Stimulated activated naive CD4-positive, alpha-beta T cell treated with Interleukin-2 at 50 U/mL for 16 hours (primary cell): ENCODE measurements around the gene SLC10A1.
A peak's percentile ranks its signal among the peaks of the same experiment; 100 is the strongest.
"Not testable (repeated sequence)": the region's sequence is repeated elsewhere in the genome, so short reads cannot be mapped to it uniquely, and the experiment has no call there.

Source experiments
- DNase-seq: peaks from one replicate; lab custom pipeline; 2025; lab: John Stamatoyannopoulos, UW

SLC10A1 gene

GRCh38 chr14:69796797-69797500 is at the start of gene SLC10A1:
SLC10A1 (minus strand) TSS chr14:69797241; CDS start chr14:69797155, 86 bp downstream.
- no peak for DNase-seq

GRCh38 chr14:69845787-69846186 is 48.7 kb upstream of the SLC10A1 start:
- DNase-seq, result no peak

- no peak for DNase-seq
Observed at GRCh38 chr14:69845050-69845581, 48.1 kb upstream of the SLC10A1 start.

GRCh38 chr14:69844171-69844570 is 47.1 kb upstream of the SLC10A1 start:
- no peak for DNase-seq

GRCh38 chr14:69842686-69843420 is 45.8 kb upstream of the SLC10A1 start:
- no peak for DNase-seq

- no peak for DNase-seq
Observed at GRCh38 chr14:69841656-69842055, 44.6 kb upstream of the SLC10A1 start.

- no peak for DNase-seq
Observed at GRCh38 chr14:69839661-69840060, 42.6 kb upstream of the SLC10A1 start.

GRCh38 chr14:69838881-69839416 is 41.9 kb upstream of the SLC10A1 start:
- no peak for DNase-seq

GRCh38 chr14:69828879-69829278 is 31.8 kb upstream of the SLC10A1 start:
- DNase-seq, result no peak

- no peak for DNase-seq
Observed at GRCh38 chr14:69828354-69828753, 31.3 kb upstream of the SLC10A1 start.

- DNase-seq, result no peak
Observed at GRCh38 chr14:69827560-69827959, 30.5 kb upstream of the SLC10A1 start.

- no peak for DNase-seq
Observed at GRCh38 chr14:69822456-69822855, 25.4 kb upstream of the SLC10A1 start.

GRCh38 chr14:69820991-69821390 is 23.9 kb upstream of the SLC10A1 start:
- no peak for DNase-seq

- DNase-seq, result no peak
Observed at GRCh38 chr14:69819607-69820006, 22.6 kb upstream of the SLC10A1 start.

- peak; percentile 10 for DNase-seq
Observed at GRCh38 chr14:69818758-69819191, 21.7 kb upstream of the SLC10A1 start.

GRCh38 chr14:69816216-69816615 is 19.2 kb upstream of the SLC10A1 start:
- no peak for DNase-seq

- DNase-seq, result no peak
Observed at GRCh38 chr14:69815556-69815955, 18.5 kb upstream of the SLC10A1 start.

- no peak for DNase-seq
Observed at GRCh38 chr14:69814397-69814796, 17.4 kb upstream of the SLC10A1 start.

GRCh38 chr14:69813346-69813745 is 16.3 kb upstream of the SLC10A1 start:
- not testable (repeated sequence) for DNase-seq

- DNase-seq, result no peak
Observed at GRCh38 chr14:69812711-69813110, 15.7 kb upstream of the SLC10A1 start.

- no peak for DNase-seq
Observed at GRCh38 chr14:69811868-69812252, 14.8 kb upstream of the SLC10A1 start.

- no peak for DNase-seq
Observed at GRCh38 chr14:69811227-69811867, 14.3 kb upstream of the SLC10A1 start.
